ENCODE data around the gene DGKI. TPM values are rescaled to one million over a fixed set of nuclear protein-coding genes. Genes with fewer than 3 reads are reported as not detected.

Gene DGKI
- polyA plus RNA-seq, 1 experiment: 1.4 TPM

GRCh38 chr7:137434530-137434929 is 412.2 kb downstream of the DGKI start:
- CTCF ChIA-PET: no interaction called here
- Histone ChIP-seq H3K4me3 (ENCODE audit: low read depth, low read length) (no peak overlapping the region), H3K27me3 (ENCODE audit: control insufficient read depth, insufficient read depth, low read length) (no peaks in the 10 kb centered on the region), H3K36me3 (ENCODE audit: control insufficient read depth, insufficient read depth, low read length) (no peaks in the 10 kb centered on the region)
- no peak for TF ChIP-seq CTCF (IDR thresholded peaks at IDR 0.05; ENCODE audit: insufficient read depth, low read depth, low read length)
- POLR2A ChIA-PET: no interaction called here
- no peak for DNase-seq (ENCODE audit: low read depth)

DNA sequence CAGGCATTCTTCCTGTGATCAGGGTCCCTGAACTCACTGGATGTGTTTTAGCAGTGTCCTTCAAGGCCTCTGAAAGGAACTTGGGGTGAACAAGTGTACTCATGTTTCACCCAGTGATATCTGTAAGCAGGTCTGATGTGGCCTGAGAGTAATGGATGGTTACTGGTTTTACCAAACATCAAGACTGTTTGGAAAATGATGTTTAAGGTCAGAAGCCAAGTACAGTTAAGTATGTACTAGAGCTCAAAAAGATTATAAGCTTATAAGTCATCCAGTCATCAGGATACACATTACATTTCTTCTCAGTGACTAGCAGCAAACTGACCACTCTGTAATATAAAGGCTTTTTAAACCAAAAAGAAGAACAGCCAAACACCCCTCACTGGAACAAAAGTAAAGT is 423.5 kb downstream of the DGKI start:
- no peak for TF ChIP-seq CTCF (IDR thresholded peaks at IDR 0.05; ENCODE audit: insufficient read depth, low read depth, low read length)
- Histone ChIP-seq H3K4me3 (ENCODE audit: low read depth, low read length) (no peak overlapping the region), H3K36me3 (ENCODE audit: control insufficient read depth, insufficient read depth, low read length) (no peaks in the 10 kb centered on the region), H3K27me3 (ENCODE audit: control insufficient read depth, insufficient read depth, low read length) (no peaks in the 10 kb centered on the region)
- CTCF ChIA-PET: interaction anchor here (0.6 kb wide), 1 partner anchor 165 kb away, joined by 3 read pairs; no protein-coding TSS in a partner anchor
- DNase-seq (ENCODE audit: low read depth): no peak
- POLR2A ChIA-PET: no interaction called here

DNA sequence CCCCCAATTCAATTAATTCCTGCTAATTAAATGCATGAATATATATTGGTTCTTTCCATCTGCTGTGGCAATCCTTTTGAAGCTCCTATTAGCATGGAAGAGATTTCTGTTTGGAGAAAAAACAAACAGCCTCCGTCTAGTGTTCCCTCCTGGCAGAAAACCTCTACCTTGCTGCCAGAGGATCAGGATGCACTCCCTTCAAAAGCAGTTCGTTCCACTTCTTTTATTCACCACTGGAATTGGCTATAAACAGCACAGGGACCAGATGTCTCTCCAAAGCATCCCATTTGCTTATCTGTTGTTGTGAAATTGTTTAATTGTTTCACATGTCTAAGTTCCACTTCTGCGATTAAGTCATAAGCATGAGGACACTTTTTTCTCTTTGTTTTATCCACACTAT is 425.4 kb downstream of the DGKI start:
- Histone ChIP-seq H3K27me3 (ENCODE audit: control insufficient read depth, insufficient read depth, low read length) (no peaks in the 10 kb centered on the region), H3K36me3 (ENCODE audit: control insufficient read depth, insufficient read depth, low read length) (no peaks in the 10 kb centered on the region), H3K4me3 (ENCODE audit: low read depth, low read length) (no peak overlapping the region)
- no peak for TF ChIP-seq CTCF (IDR thresholded peaks at IDR 0.05; ENCODE audit: insufficient read depth, low read depth, low read length)
- POLR2A ChIA-PET: no interaction called here
- CTCF ChIA-PET: no interaction called here
- DNase-seq (ENCODE audit: low read depth): no peak

DNA sequence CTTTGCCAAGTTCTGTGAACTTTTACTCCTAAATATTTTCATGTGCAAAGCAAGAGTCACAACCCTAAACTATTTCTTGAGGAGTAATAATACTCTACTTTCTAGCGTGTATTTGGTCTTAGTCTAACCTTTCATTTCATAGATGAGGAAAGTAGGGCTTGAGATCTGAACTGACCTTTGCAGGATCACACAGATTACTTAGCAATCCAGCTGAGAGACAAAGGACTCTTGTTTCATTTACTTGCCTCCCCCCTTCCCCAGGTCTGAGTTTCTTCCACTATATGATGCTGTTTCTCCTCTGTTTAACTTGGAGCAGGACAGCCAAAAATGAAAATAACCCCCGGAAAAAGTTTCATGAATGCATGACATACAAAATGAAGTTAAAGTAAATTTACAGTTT is 427.9 kb downstream of the DGKI start:
- Histone ChIP-seq H3K27me3 (ENCODE audit: control insufficient read depth, insufficient read depth, low read length) (no peaks in the 10 kb centered on the region), H3K36me3 (ENCODE audit: control insufficient read depth, insufficient read depth, low read length) (no peaks in the 10 kb centered on the region), H3K4me3 (ENCODE audit: low read depth, low read length) (no peak overlapping the region)
- ChIA-PET POLR2A (no interaction called here), CTCF (no interaction called here)
- no peak for TF ChIP-seq CTCF (IDR thresholded peaks at IDR 0.05; ENCODE audit: insufficient read depth, low read depth, low read length)
- no peak for DNase-seq (ENCODE audit: low read depth)

DNA sequence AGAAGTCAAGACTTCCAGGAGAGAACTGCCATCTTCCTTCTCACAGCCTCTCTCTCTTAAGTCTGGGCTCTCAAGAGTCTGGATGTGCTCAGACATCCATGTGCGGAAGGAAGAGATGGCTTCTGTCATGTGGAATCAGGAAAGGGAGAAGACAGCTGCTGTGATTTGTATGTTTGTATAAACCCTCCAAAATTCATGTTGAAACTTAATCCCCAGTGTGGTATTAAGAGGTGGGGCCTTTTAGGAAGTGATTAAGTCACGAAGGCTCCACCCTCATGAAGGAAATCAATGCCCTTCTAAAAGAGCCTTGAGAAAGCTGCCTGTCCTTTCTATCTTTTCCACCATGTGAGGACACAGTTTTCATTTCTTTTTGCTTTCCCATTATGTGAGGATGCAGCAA is 429.3 kb downstream of the DGKI start:
- Histone ChIP-seq H3K36me3 (ENCODE audit: control insufficient read depth, insufficient read depth, low read length) (no peaks in the 10 kb centered on the region), H3K4me3 (ENCODE audit: low read depth, low read length) (no peak overlapping the region), H3K27me3 (ENCODE audit: control insufficient read depth, insufficient read depth, low read length) (no peaks in the 10 kb centered on the region)
- CTCF ChIA-PET: interaction anchor here (1.4 to 2.7 kb wide), 2 partner anchors 8 to 12 kb away, joined by 3 to 6 read pairs; no protein-coding TSS in a partner anchor
- POLR2A ChIA-PET: interaction anchor here (0.6 kb wide), 1 partner anchor 45 kb away, joined by 3 read pairs; no protein-coding TSS in a partner anchor
- no peak for TF ChIP-seq CTCF (IDR thresholded peaks at IDR 0.05; ENCODE audit: insufficient read depth, low read depth, low read length)
- no peak for DNase-seq (ENCODE audit: low read depth)
